Retinal pigment epithelial cell (primary cell): ENCODE measurements around the gene RUNX3.
"Not testable (repeated sequence)": the region's sequence is repeated elsewhere in the genome, so short reads cannot be mapped to it uniquely, and the experiment has no call there.

Experiments
- DNase-seq: peaks from one replicate; pipeline ENCODE4 v3.0.0-alpha.2; 2010; ENCODE audit warnings: low read depth
- H3K4me3 ChIP-seq: 2 replicates; pipeline ENCODE4 v1.5.1; 2011; ENCODE audit warnings: mild to moderate bottlenecking, low read length, control low read depth, moderate library complexity
- TF ChIP-seq, protein P1 (sequence below): conservative IDR thresholded peaks from 2 replicates; pipeline ENCODE4 v1.5.1; 2011; ENCODE audit warnings: low read depth, low read length, control low read depth, inconsistent platforms

Gene RUNX3

DNA sequence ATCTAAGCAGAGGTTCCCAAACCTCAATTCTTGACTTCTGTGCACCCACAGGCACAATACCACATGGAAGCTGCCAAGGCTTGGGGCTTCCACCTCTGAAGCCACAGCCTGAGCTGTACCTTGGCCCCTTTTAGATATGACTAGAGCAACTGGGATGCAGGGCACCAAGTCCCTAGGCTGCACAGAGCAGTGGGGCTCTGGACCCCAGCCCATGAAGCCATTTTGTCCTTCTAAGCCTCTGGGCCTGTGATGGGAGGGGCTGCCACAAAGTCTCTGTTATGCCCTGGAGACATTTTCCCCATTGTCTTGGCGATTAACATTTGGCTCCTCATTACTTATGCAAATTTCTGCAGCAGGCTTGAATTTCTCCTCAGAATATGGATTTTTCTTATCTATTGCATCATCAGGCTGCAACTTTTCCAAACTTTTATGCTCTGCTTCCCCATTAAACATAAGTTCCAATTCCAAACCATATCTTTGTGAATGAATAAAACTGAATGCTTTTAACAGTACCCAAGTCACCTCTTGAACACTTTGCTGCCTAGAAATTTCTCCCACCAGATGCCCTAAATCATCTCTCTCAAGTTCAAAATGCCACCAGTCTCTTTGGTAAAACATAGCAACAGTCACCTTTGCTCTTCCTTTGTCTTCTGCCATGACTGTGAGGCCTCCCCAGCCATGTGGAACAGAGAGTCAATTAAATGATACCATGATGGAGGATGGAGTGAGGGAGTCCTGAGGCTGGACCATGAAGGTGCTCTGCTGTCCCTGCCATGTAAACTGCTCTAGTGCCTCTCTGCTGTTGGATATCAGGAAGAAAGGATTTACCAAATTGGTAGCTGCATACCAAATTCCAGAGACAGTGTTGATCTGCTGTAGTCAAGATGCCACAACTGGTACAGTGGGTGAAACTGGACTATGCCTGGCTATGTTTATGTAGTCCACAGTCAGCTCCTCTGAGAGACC lies 37.6 kb downstream of the RUNX3 start:
- TF ChIP-seq, protein P1, sequence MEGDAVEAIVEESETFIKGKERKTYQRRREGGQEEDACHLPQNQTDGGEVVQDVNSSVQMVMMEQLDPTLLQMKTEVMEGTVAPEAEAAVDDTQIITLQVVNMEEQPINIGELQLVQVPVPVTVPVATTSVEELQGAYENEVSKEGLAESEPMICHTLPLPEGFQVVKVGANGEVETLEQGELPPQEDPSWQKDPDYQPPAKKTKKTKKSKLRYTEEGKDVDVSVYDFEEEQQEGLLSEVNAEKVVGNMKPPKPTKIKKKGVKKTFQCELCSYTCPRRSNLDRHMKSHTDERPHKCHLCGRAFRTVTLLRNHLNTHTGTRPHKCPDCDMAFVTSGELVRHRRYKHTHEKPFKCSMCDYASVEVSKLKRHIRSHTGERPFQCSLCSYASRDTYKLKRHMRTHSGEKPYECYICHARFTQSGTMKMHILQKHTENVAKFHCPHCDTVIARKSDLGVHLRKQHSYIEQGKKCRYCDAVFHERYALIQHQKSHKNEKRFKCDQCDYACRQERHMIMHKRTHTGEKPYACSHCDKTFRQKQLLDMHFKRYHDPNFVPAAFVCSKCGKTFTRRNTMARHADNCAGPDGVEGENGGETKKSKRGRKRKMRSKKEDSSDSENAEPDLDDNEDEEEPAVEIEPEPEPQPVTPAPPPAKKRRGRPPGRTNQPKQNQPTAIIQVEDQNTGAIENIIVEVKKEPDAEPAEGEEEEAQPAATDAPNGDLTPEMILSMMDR = no peak
- DNase-seq = no peak
- H3K4me3 ChIP-seq = no peak overlapping the region

DNA sequence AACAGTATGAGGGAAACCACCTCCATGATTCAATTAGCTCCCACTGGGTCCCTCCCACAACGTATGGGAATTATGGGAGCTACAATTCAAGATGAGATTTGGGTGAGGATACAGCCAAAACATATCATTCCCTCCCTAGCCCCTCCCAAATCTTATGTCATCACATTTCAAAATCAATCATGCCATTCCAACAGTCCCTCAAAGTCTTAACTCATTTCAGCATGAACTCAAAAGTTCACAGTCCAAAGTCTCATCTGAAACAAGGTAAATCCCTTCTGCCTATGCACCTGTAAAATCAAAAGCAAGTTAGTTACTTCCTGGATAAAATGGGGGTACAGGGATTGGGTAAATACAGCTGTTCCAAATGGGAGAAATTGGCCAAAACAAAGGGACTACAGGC lies 38.7 kb downstream of the RUNX3 start:
- H3K4me3 ChIP-seq, DNase-seq: not testable (repeated sequence)

DNA sequence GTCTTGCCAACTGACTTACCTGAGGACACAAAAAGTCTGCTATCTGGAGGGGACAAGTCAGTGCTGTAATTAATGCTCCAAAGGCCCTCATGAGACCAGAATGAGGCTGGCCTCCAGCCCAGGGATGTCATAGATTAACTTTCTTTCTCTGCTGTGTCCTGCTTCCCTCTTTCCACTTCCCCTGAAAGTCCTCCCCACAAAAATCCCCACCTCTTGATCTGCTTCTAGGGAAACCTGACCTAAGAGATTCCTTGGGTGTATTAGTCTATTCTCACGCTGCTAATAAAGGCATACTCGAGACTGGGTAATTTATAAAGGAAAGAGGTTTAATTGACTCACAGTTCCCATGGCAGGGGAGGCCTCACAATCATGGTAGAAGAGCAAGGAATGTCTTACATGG lies 39.2 kb downstream of the RUNX3 start:
- H3K4me3 ChIP-seq = no peak overlapping the region
- TF ChIP-seq, protein P1 = no peak
- DNase-seq = no peak

DNA sequence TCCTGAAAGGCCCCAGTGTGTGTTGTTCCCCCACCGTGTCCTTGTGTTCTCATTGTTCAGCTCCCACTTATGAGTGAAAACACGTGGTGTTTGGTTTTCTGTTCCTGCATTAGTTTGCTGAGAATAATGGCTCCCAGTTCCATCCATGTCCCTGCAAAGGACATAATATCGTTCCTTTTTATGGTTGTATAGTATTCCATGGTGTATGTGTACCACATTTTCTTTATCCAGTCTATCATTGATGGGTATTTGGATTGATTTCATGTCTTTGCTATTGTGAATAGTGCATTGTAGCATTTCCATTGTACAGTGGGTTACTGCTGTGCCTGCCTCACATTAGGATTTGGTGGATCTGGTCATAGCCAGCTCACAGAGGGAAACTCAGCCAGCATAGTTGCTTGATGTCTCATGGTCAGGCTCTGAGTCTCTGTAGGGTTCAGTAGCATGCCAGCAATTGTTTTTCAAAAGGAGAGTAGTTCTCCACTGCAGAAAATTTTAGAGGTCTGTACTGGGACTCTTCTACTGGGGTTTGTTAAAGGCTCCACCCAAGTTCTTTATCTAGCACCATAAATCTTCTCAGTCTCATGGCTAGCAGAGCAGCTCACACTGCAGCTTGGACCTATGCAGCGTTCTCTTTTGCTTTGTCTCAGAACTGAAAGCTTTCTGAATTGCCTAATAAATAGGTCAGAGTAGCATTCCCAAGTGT lies 41.0 kb downstream of the RUNX3 start:
- DNase-seq = no peak

DNA sequence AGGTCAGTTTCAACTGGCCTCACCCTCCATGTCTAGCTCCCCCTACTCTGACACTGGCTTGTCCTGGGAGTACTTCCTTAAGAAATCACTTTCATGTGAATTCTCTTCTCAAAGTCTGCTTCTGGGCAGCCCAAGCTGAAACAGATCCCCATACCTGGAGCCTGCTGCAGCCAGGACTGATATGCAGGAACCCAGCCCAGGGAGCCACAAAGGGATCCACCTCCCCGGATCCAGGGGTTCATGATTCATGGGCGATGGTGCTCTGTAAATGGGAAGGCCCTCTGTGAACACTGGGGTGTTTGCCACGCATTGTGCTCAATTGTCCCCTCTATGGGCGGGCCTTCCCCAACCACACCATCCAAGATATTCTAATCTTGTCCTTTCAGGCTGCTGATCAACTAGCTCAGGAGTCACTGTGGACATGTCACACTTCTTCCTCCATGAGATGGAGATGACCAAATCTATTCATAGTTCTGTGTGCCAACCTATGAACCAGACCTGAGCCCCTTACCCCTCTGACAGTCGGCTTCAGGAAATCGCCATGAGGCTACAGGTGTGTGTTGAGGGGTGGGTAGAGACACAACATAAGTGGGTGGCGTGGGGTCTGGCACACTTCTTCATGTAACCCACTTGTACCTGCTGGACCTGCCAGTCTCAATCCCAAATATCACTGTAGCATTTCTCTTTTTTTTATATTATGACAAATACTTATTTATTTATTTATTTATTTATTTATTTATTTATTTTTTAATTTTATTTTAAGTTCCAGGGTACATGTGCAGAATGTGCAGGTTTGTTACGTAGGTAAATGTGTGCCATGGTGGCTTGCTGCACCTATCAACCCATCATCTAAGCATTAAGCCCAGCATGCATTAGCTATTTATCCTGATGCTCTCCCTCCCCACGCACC lies 41.8 kb downstream of the RUNX3 start:
- H3K4me3 ChIP-seq = no peak overlapping the region
- TF ChIP-seq, protein P1 = no peak
- no peak for DNase-seq

More for the DNA sequence above, 41.0 kb downstream of the RUNX3 start:
- no peak overlapping the region for H3K4me3 ChIP-seq
- TF ChIP-seq, protein P1 = no peak

DNA sequence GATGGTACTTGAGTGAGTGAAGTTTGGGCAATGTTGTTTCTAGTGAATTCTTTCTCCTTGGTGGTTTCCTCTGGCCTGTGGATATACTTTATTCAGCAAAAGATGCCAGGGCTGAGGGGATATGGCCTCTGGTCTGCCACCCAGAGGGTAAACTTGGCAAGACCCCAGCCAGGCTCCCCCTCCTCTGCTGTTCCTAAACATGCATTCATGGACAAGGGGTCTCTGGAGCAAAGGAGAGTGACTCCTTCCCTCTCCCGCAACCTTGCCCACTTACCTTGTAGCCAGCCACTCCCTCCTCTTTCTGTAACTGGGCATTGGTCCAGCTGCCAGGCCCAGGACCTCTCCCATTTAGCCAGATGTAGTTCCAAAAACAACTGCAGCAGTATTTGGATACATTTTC lies 43.8 kb downstream of the RUNX3 start:
- TF ChIP-seq, protein P1 = no peak
- DNase-seq = no peak
- H3K4me3 ChIP-seq = no peak overlapping the region

DNA sequence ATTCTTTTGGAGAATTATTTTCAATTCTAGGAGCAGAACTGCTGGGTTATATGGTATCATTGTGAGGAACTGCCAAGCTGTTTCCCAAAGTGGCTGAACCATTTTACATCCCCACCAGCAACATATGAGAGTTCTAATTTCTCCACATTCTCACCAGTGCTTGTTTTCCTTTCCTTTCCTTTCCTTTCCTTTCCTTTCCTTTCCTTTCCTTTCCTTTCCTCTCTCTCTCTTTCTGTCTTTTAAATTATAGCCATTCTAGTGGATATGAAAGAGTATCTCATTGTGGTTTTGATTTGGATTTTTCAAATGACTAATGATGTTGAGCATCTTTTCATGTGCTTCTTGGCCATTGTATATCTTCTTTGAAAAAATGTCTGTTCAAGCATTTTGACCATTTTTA lies 45.3 kb downstream of the RUNX3 start:
- no peak overlapping the region for H3K4me3 ChIP-seq
- DNase-seq = no peak
- TF ChIP-seq, protein P1 = no peak
